Spleen (tissue), 7 donors: ENCODE results near the gene GMPS.

Experiments
- CTCF ChIP-seq, 11 experiments: fragments of 200-600 bp in 7 of 11; fragments of 450-650 bp in 4 of 11; sonication (generic) in 4 of 11; IDR thresholded peaks in 8 of 11; conservative IDR thresholded peaks in 3 of 11; 1 replicate in 7 of 11; 2 replicates in 4 of 11; pipeline versions ENCODE4 v1.4.0 to v1.8.0; 2016 to 2021; ENCODE audit warnings: antibody characterized with exemption in 11 of 11, inconsistent platforms in 4 of 11, mild to moderate bottlenecking in 1 of 11
- POLR2A ChIP-seq, 3 donors: fragments of 450-650 bp; IDR thresholded peaks; one replicate each; pipeline ENCODE4 v1.5.1; 2017; ENCODE audit warnings: antibody characterized with exemption in 3 of 3, mild to moderate bottlenecking in 1 of 3
- POLR2AphosphoS5 ChIP-seq, 3 donors: sonication (generic); formaldehyde crosslinking; IDR thresholded peaks; one replicate each; pipeline ENCODE4 v1.5.1; 2017; ENCODE audit warnings: antibody characterized with exemption in 3 of 3
- donor health status: DM: no; HTN: no; CAD: no; lungs with moderate emphysema.
- donor health status: DM: no; HTN: no; CAD: no.
- donor health status: DM: no; HTN: no; CAD: no.

GRCh38 chr3:155859859-155860258 is 10.6 kb upstream of the GMPS start:
- TF ChIP-seq CTCF (IDR thresholded peaks at IDR 0.05 in 8 of 11, conservative IDR thresholded peaks at IDR 0.05 in 3 of 11) (peak in 1 of 11 experiments; percentile 21), POLR2A (IDR thresholded peaks at IDR 0.05) (no peak), POLR2AphosphoS5 (IDR thresholded peaks at IDR 0.05) (no peak)
